Stimulated activated CD8-positive, alpha-beta memory T cell treated with anti-CD3 and anti-CD28 coated beads, Interleukin-4, amount 100 ng/mL, for 24 hours (primary cell): ENCODE data around the gene CCRL2.
"Not testable (repeated sequence)": the region's sequence is repeated elsewhere in the genome, so short reads cannot be mapped to it uniquely, and the experiment has no call there.

Experiments used
- DNase-seq: peaks from one replicate; pipeline ENCODE4 v3.0.0-alpha.2; 2020; ENCODE audit warnings: low read depth

Gene CCRL2

DNA sequence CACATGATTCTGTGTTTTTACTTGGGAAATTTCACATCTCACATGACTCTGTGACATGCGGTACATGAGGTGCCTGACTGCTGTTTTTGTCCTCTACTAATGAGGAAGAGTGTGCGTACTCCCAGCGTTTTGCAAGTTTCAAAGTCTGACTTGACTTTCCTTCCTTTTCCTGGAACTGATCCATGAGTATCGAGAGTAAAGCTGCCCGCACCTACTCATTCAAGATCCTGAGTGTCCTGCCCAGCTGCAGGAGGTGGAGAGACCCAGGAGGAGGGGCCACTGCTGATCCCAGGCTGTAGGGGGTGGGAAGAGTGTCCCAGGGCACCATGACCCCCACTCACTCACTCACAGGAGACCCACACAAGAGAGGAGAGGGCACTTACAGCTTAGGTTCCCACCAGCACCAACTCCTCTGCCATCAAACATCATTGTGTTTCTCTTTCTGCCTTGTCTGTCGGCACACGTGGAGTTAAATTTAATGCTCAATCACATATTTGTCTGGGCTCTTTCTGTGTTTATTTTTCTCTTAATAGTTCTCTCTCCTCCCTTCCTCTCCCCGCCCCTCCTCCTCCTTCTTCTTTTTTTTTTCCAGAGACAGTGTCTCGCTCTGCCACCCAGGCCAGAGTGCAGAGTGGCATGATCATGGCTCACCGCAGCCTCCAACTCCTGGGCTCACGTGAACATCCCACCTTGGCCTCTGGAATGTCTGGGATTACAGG is 1.6 kb upstream of the CCRL2 start:
- DNase-seq, result no peak

DNA sequence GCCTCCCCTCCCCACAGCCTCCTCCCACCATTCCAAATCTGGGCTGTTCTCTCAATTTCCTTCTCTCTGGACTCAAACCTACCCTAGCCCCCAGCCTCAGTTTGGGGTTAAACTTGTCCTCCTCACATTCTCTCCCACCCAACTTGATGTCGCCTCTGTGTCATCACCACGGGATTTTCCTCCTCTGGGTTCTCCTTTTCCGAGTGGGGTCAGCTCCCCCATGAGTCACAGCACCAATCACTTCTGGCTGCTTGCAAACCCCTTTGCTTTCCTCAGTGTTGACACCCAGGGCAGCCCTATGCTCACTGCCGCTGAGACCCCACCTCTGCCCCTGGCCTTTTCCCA is 644 bp upstream of the CCRL2 start:
- DNase-seq, result no peak

DNA sequence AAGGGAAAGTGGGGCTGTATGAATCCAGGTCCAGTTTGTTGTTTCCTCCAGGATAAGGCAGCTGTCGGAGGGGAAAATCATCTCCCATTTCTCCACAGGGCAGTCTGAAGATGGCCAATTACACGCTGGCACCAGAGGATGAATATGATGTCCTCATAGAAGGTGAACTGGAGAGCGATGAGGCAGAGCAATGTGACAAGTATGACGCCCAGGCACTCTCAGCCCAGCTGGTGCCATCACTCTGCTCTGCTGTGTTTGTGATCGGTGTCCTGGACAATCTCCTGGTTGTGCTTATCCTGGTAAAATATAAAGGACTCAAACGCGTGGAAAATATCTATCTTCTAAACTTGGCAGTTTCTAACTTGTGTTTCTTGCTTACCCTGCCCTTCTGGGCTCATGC is 911 bp downstream of the CCRL2 start:
- no peak for DNase-seq

DNA sequence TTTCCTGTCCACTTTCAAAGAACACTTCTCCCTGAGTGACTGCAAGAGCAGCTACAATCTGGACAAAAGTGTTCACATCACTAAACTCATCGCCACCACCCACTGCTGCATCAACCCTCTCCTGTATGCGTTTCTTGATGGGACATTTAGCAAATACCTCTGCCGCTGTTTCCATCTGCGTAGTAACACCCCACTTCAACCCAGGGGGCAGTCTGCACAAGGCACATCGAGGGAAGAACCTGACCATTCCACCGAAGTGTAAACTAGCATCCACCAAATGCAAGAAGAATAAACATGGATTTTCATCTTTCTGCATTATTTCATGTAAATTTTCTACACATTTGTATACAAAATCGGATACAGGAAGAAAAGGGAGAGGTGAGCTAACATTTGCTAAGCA is 1.8 kb downstream of the CCRL2 start:
- DNase-seq, result no peak

DNA sequence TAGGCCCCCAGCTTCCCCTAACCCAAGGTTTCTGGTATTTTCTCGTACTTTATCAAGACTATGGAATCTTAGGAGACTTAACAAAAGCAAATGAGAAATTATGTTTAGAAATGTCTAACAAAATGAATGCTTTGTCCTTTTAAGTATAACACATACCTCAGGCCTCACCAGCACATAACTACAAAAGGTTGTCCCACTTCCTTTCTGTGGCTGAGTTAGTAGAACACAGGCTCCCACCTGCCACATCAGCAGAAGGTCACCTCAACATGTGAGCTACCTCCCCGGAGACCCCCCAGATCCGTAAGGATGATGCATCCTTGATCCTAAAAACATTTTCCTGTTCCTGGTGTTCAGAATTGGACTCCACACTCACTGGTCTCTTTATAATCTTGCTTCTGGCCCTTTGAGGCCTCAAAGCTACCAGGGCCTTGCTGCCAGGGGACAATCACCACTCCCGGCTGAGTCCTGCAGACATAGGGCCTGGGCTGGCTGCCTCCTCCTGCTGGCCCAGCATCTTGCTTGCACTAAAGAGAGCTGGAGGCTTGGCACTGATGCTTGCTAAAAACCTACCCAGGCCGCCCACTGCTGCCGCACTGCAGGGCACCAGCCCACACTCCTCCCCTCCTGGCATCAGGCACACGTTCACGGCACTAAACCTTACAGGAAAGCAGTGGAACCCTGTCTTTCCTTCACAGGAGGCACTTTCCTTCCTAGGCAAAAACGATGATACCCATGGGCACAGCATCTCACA is 2.9 kb downstream of the CCRL2 start:
- DNase-seq, result no peak

GRCh38 chr3:46410669-46411068 is 3.6 kb downstream of the CCRL2 start:
- DNase-seq, result no peak

DNA sequence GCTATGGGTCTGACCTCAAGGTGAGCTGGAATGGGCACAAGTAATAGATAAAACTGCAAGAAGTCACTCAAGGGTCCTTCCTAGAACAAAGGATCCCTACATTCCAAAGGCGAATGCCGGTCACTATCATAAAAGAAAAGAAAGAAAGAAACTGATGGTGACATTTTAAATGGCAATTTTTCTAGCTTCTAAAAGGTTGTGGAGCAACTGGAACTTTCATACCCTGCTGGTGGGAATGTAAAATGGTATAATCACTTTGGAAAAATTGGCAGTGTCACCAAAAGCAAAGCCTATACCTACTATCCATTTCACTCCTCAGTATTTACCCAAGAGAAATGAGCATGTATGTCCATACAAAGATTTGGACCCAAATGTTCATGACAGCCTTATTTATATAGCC is 4.2 kb downstream of the CCRL2 start:
- DNase-seq, result no peak

DNA sequence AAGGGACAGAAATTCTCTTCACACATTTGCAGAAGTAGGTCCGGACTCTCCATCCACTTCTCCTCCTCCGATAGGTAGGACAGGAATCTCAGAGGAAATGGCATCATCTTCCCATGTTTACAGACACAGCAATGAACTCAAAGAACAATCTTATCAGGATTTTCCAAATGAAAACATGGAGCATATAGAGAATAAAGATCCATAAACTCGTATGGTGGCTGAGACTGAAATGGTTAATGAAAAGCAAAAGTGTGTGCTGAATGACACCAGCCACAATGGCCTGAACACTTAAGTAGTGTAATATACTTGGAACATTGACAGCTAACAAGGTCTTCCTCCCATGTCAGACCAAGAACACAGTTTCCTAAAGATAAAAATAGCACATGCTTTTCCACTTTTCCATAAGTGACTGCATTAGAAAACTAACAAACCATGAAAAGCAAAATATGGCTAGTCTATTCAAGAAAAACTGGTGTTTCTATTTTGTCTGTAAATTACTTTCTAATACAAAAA is 5.8 kb downstream of the CCRL2 start:
- no peak for DNase-seq

- DNase-seq, result no peak
Measured at GRCh38 chr3:46413951-46414350, 6.9 kb downstream of the CCRL2 start.

GRCh38 chr3:46414739-46415138 is 7.7 kb downstream of the CCRL2 start:
- DNase-seq, result no peak

GRCh38 chr3:46416125-46416810 is 9.2 kb downstream of the CCRL2 start:
- no peak for DNase-seq

DNA sequence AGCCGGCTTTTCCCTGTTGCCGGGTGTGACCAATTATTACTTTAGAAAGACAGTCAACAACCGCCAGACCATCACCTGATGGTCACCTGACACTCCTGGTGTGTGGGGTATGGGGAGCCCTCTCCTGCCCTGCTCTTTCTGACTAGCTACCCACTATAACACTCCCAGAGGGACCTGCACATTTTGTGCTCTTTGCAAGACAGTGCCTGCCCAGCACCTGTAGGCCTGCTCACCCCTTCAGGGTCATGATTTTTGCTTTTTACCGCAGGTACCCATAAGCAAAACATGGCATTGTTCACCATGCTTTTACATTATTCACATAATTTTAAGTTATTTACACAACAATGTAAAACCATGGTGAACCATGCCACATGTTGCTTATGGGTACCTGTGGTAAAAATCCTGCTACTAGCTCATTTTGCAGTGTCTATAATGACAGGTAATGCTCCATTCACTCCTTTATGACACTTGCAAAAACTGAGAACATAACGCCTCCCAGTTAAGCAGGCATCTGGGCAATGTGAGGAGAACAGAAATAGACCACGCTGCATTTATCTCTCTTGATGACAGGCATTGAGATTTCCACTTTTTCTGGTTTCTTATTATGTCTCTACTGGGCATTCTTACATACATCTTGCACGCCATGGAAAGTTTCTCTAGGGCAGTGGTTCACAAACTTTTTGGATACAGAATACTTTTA is 9.9 kb downstream of the CCRL2 start:
- DNase-seq, result no peak

- DNase-seq, result no peak
Measured at GRCh38 chr3:46417841-46418611, 11.0 kb downstream of the CCRL2 start.

GRCh38 chr3:46419816-46420215 is 12.8 kb downstream of the CCRL2 start:
- DNase-seq, result no peak

DNA sequence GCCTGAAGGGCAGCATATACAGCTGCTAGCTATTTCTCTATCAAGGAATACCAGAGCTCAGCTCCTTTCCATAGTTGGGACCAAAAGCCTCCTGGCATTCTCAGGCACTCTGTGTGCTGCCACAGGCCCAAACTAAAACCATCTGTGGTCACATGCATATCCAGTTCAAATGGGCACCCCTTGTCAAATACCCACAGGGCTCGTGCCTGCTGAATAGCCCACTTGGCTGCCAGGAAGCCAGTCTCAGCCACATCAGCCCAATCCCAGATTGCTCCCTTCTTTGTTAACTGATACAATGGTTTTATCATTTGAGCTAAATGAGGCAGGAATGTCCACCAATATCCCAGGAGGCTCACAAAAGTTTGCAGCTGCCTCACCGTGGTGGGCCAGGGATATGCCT is 13.9 kb downstream of the CCRL2 start:
- no peak for DNase-seq

DNA sequence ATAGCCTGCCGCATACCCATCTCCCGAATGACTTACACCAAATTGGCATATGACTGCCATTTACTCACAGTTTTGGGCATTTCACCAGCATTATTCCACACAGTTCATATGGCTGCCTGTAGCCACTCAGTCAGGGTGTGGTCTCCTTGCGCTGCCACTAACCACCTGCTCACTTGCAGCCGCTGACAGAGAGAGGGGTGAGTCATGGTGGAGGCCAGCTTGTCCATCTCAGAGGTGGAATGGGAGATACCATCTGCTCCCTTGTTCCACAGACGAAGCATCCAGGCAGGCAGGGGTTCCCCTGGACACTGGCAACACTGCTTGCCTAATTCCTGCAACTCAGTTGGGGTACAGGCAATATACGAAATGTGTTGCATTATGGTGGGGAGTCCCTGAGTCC is 15.6 kb downstream of the CCRL2 start:
- DNase-seq, result no peak

- DNase-seq, result no peak
Measured at GRCh38 chr3:46423588-46423987, 16.5 kb downstream of the CCRL2 start.

GRCh38 chr3:46426476-46426875 is 19.4 kb downstream of the CCRL2 start:
- not testable (repeated sequence) for DNase-seq

DNA sequence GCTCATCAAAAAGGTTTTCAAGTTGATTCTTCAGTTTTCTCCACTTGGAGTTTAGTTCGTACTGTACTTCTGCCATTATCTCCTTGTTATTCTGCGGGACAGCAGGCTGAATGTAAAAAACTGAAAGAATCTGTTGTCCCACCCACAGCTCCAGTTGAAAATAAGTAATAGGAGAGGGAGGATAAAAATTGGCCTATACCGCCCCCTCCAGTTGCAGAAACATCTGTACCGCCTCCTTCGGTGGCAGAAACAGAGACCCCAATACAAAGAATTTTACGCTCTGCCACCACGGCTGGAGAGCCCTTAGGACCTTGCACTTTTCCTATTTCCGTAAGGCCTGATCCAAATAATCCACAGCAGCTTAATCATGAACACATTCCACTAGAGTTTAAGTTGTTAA is 20.3 kb downstream of the CCRL2 start:
- not testable (repeated sequence) for DNase-seq

DNA sequence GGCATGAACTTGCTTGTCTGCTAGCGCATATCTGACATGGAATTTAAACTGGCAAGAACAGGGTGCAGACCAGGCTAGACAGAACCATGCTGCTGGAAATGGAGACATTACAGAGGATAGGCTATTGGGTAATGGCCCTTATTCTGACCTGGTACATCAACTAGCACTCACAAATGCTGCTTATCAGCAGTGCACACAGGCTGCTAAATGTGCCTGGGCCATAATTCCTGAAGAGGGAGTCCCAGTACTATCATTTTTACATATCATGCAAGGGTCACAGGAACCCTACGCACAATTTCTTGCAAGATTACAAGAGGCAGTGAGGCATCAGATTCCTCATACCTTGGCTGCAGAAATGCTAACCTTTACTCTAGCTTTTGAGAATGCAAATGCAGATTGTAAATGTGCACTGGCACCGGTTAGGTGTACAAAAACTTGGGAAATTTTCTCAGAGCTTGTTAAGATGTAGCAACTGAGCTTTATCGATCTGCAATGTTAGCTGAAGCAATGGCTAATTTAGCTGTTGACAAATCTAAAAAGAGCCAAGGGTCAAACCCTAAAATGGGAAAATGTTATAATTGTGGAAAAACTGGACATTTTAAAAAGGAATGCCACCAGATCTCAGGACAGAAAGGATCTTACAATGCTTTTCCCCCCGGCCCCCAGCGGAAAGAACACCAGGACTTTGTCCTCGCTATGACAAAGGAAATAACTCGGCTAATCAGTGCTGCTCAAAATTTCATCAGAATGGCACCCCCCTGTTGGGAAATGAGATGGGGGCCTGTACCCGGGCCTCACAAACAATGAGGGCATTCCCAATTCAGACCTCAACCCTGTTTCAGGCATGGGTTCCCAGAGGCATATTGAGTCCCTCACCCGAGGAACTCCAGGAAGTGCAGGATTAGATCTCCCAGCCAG is 21.1 kb downstream of the CCRL2 start:
- DNase-seq, result no peak

- DNase-seq, result no peak
Measured at GRCh38 chr3:46429250-46429649, 22.2 kb downstream of the CCRL2 start.
